HepG2 (cell line): ENCODE results near the gene DDRGK1. TPM values are rescaled to one million over a fixed set of nuclear protein-coding genes. Genes with fewer than 3 reads are reported as not detected.

Experiments used
- AGO1 ChIP-seq: fragments of 200-400 bp; formaldehyde crosslinking; IDR thresholded peaks from 2 replicates; pipeline ENCODE4 v1.6.1; 2017; ENCODE audit warnings: mild to moderate bottlenecking, low read depth, low read length, moderate library complexity; ENCODE audit not compliant: poor library complexity, severe bottlenecking
- BRCA1 ChIP-seq: sonication (generic); formaldehyde crosslinking; IDR thresholded peaks from 2 replicates; pipeline ENCODE4 v1.4.0; 2020; ENCODE audit warnings: missing genetic modification reagents
- CBX5 ChIP-seq: sonication (generic); formaldehyde crosslinking; IDR thresholded peaks from 2 replicates; pipeline ENCODE4 v1.4.0; 2020; ENCODE audit warnings: missing genetic modification reagents, borderline replicate concordance
- CEBPB ChIP-seq: IDR thresholded peaks from 2 replicates; pipeline ENCODE4 v1.6.1; 2011; ENCODE audit warnings: low read depth, low read length, improper control_type of control experiment, borderline replicate concordance
- ETV5 ChIP-seq: IDR thresholded peaks from 2 replicates; pipeline ENCODE4 v1.6.1; 2018; ENCODE audit warnings: missing biosample characterization, missing genetic modification reagents, inconsistent platforms, borderline replicate concordance
- HDAC2 ChIP-seq: sonication (generic); formaldehyde crosslinking; IDR thresholded peaks from 2 replicates; pipeline ENCODE4 v1.4.0; 2020; ENCODE audit warnings: missing genetic modification reagents
- HNF1B ChIP-seq: sonication (generic); formaldehyde crosslinking; IDR thresholded peaks from 2 replicates; pipeline ENCODE4 v1.5.1; 2020; ENCODE audit warnings: mild to moderate bottlenecking, moderate library complexity, missing genetic modification reagents
- MNT ChIP-seq: fragments of 450-650 bp; IDR thresholded peaks from 2 replicates; pipeline ENCODE4 v1.6.1; 2016
- PRPF4 ChIP-seq: fragments of 200-400 bp; formaldehyde crosslinking; IDR thresholded peaks from 2 replicates; pipeline ENCODE4 v1.6.1; 2016; ENCODE audit warnings: low read length, low read depth; ENCODE audit not compliant: poor library complexity, severe bottlenecking
- SRF ChIP-seq: IDR thresholded peaks from 2 replicates; pipeline ENCODE4 v1.6.1; 2011; ENCODE audit warnings: mild to moderate bottlenecking, low read depth, low read length, moderate library complexity
- ZBTB49 ChIP-seq: sonication (generic); formaldehyde crosslinking; IDR thresholded peaks from 2 replicates; pipeline ENCODE4 v1.4.0; 2020; ENCODE audit warnings: missing genetic modification reagents, borderline replicate concordance
- ZNF33B ChIP-seq: sonication (generic); formaldehyde crosslinking; IDR thresholded peaks from 2 replicates; pipeline ENCODE4 v1.5.1; 2020; ENCODE audit warnings: mild to moderate bottlenecking, missing genetic modification reagents
- ZNF383 ChIP-seq: sonication (generic); formaldehyde crosslinking; IDR thresholded peaks from 2 replicates; pipeline ENCODE4 v1.4.0; 2020; ENCODE audit warnings: missing genetic modification reagents, mild to moderate bottlenecking, borderline replicate concordance
- ZNF574 ChIP-seq: sonication (generic); formaldehyde crosslinking; IDR thresholded peaks from 2 replicates; pipeline ENCODE4 v1.4.0; 2020; ENCODE audit warnings: missing genetic modification reagents
- ZNF691 ChIP-seq: sonication (generic); formaldehyde crosslinking; IDR thresholded peaks from 2 replicates; pipeline ENCODE4 v1.4.0; 2020; ENCODE audit warnings: missing genetic modification reagents, low read depth, mild to moderate bottlenecking, borderline replicate concordance
- ZNF768 ChIP-seq: sonication (generic); formaldehyde crosslinking; IDR thresholded peaks from 2 replicates; pipeline ENCODE4 v1.4.0; 2020; ENCODE audit warnings: missing genetic modification reagents
- ZNF770 ChIP-seq: sonication (generic); formaldehyde crosslinking; IDR thresholded peaks from 2 replicates; pipeline ENCODE4 v1.5.0; 2020; ENCODE audit warnings: mild to moderate bottlenecking, missing genetic modification reagents
- polyA plus RNA-seq, 8 experiments: library from polyadenylated mRNA; depleted of rRNA in 3 of 8; stranded (reverse) in 7 of 8; unstranded in 1 of 8; fragments of >200 nt; fragmentation: Illumina TruSeq in 4 of 8; extraction: Trizol in 4 of 8; gene quantifications; 2 replicates each; pipeline versions ENCODE4 v1.2.1 to v1.2.3, GENCODE V29; 2011 to 2016; ENCODE audit warnings: low read depth in 4 of 8, missing spikeins in 1 of 8, mixed read lengths in 1 of 8; ENCODE audit not compliant: insufficient read depth in 1 of 8
- total RNA-seq, 5 experiments: library from RNA; depleted of rRNA; stranded (reverse); fragments of >200 nt; fragmentation: Illumina TruSeq; extraction: Trizol; gene quantifications; 2 replicates each; pipeline ENCODE4 v1.2.3, GENCODE V29; 2016; ENCODE audit warnings: low read depth in 1 of 5

DDRGK1 gene
- total and polyA plus RNA-seq, 2 of the 13 experiments (the other 11 are each of a cell fraction or from before 2014, with no cell fraction given): 96.7 to 149 TPM

GRCh38 chr20:3218307-3218988 lies 14.0 kb upstream of the DDRGK1 start (continued):
- TF ChIP-seq HNF1B (CRISPR knock-in tag) (peak; percentile 96), AGO1 (peak; percentile 71), SRF (no peak), HDAC2 (CRISPR knock-in tag) (peak; percentile 78), CEBPB (no peak), ETV5 (peak; percentile 72; the same call in 1 of the 2 replicates), BRCA1 (CRISPR knock-in tag) (no peak), ZNF33B (CRISPR knock-in tag) (peak; percentile 82; the same call in 1 of the 2 replicates), ZNF691 (CRISPR knock-in tag) (peak; percentile 86; the same call in 1 of the 2 replicates), ZNF574 (CRISPR knock-in tag) (peak; percentile 74; the same call in 1 of the 2 replicates), MNT (no peak), ZBTB49 (CRISPR knock-in tag) (peak; percentile 83; the same call in 1 of the 2 replicates), PRPF4 (no peak), ZNF383 (no peak), CBX5 (CRISPR knock-in tag) (peak; percentile 97), ZNF768 (CRISPR knock-in tag) (peak; percentile 89; the same call in 1 of the 2 replicates), ZNF770 (CRISPR knock-in tag) (peak; percentile 66)
